ENCODE measurements around the gene DUSP8.

The DUSP8 gene

DNA sequence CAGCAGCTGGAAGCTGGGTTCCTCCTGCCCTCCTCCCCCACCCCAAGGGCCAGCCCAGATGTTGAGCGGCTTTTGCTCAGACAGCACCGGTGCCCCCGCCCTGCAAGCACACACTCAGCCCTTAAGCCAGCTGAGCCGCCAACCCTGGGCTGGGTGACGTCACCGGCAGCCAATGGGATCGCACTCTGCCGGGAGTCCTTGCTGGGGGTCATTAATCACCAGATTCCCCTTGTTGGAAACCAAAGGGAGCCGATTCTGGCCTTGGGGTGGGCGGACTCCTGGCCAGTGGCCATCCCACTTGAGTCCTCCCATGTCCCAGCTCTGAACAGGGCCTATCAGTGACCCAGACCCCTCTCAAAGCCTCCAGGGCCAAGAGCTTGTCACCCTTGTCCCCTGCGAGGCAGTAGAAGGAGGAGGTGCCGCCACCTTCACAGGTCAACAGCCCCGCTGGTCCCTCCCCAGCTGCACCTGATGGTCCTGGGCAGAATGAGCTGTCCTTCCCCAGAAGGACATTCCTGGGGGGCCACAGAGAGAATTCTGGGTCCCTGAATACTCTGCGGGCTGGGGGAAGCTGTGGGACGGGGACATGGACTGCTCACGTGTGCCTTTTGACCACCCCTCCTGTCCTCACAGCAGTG, 7.4 kb downstream of the DUSP8 start:
- peak; percentile 27 for DNase-seq

DNA sequence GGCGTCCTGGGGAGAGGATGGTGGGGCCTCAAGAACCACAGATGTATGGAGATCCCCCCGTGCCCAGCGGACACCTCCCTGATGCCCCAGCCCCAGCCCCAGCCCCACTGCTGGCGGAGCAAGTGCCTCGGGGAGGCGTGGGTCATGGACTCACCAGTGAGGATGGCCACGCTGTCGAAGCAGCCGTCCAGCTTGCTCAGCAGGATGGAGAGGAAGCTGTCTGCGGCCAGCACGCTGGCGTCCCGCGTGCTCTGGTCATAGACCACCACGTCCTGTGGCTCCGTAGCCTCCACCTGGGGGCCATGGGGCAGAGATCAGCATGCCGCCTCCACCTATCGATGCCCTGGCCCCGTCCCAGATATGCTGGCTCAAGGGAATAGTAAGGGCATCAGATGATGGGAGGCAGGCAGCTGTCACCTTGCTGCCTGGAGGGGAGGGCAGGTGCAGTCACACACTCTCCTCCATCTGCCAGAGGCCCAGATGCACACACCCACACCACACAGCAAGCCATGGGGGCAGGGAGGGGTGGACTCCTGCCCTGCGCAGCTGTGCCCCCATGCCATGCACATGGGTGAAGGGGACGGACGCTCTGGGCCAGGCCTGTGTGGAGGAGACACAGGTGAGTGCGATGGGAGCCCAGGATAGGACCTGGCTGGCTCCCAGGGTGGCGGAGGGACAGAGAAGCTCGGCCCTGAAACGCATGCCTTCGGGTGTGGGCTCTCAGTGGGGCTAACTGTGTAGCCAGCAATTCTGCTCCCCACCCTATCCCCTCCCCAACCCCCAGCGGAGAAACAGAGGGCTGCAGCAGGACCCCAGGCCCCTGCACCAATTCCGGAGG, 8.2 kb downstream of the DUSP8 start:
- no peak for DNase-seq

DNA sequence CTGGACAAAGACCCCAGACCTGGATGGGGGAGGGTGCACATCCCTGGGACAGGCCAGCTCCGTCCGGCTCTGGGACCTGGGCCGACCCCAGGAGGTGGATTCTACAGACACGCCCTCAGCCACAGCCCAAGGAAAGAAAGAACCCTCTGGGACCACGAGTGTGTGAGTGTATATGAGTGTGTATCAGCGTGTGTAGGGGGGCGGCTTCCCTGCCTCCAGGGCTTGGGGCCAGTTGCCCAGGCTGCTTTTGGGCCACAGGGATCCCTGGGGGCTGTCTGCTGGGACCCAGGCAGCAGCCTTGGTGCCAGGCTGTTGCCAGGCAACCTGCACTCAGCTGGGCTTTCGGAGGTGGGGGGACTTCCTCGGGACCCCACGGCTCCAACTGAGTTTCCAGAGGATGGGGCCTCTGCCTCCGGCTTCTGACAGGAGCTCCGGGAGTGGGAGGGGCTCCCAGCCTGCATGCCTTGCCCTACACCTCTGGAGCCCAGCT, 8.9 kb downstream of the DUSP8 start:
- DNase-seq, result no peak

DNA sequence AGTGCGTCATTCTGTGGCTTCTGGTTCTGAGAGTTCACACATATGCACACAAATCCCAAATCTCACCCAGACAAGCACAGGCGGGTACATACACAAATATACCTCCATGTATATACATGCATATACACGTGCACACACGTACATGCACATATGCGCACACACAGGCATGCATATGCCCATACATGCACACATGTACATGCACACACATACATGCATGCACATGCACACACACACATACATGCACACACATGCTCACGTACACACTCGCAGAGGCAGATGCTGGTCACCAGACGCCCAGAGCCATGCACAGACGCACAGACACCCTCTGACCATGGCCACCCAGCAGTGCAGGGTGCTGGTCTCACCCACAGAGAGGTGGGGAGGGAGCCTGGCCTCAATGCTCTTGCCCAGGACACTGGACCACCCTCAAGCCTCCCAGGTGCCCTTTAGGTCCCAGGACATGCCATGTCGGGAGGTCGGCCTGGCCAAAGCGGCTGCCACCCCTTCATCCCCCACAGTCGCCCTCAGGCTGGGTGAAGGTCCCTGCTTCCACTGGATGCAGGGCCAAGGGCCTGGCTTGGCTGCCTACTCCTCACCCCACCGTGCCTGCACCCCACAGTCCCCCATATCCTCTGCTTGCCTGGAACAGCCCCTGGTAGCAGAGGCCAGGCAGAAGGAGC, 9.5 kb downstream of the DUSP8 start:
- DNase-seq, result no peak

DNA sequence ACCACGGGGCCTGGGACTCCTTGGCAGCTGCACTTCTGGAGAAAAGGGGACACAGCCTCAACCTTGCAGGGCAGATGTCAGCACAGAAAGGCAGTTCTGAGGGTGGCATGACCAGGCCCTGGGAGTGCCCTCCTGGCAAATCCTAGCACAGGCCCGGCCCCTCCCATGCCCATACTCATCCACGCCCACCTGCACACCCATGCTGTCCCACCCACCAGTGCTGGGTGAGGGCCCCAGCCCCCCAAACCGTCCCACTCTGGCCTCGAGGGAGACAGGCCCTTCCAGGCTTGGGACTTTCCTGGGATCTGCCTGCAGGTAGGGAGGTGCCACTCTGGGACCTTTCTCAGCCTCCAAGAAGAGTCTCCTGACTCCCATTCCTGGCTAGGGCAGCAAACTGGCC, 10.1 kb downstream of the DUSP8 start:
- DNase-seq, result no peak

DNA sequence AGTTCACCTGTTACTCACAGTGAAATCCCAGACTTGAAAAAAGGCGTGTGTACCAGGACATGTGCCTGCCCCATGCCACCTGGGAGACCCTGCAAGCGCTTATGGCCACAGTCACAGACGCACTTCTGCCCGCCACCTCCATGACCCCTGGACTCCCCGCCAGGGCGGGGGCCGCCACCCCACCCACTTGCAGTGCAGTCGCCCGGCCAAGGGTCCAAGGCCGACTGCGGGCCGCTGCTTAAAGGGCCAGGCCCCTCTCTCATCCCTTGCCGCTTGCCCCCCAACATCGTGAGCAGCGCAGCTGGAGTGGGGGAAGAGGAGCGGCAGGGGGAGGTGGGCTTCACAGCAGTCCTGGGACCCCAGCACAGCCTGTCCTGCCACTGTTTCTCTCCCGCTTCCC, 10.8 kb downstream of the DUSP8 start:
- no peak for DNase-seq

DNA sequence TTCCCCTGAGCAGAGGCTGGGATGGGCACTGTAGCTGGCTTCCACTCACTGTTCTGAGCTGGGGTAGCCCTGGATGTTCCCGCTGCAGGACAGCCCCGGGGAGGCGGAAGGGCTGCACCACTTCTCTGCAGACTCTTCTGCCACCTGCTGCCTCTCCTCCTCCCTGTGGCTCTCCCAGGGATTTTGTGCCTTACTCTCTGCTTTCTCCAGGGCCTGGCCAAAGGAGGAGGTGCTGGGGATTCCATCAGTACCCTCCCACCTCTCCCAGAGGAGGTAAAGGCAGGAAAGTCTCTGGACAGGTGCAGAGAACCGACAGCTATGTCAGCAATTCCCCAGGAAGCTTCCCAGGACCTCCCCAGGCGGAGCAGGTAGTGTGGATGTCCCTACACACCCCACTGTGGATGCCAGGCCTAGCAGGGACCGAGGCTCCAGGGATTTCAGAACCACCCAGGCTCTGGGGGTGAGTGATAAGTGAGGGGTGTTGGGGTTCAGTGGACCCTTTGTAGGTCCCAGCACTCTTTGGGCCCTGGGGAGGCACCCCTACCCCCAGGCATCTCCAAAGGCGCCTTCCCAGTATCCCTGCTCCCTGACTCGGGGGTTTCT, 11.3 kb downstream of the DUSP8 start:
- no peak for DNase-seq

DNA sequence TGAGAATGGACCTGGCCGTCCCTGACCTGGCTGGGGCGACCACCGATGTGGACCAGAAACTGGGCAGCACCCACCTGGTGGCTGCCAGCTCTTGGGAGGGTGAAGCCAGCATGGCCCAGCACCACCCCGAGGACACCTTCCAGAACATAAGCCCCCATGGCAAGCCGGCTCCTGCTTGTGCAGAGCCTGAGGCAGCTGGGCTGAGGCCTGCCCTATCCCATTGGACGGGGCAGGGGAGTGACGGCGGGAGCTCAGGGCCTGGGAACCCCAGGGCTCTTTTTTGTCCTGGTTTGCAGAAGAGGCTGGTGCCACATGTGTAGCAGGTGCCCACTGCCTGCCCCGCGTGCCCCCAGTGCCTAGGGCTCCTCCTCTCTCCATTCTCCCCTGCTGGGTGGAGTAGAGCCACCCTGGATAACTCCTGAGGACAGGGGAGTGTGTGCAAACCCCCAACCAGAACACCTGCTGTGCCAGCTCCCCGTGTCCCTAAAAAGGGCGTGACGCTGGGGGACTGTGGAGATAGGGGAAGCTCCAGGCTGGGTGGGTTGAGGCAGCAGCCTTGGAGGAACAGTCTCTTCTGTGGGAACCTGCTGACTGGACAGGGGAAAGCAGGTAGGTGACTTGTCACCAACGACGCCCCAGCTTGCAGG, 11.9 kb downstream of the DUSP8 start:
- no peak for DNase-seq

DNA sequence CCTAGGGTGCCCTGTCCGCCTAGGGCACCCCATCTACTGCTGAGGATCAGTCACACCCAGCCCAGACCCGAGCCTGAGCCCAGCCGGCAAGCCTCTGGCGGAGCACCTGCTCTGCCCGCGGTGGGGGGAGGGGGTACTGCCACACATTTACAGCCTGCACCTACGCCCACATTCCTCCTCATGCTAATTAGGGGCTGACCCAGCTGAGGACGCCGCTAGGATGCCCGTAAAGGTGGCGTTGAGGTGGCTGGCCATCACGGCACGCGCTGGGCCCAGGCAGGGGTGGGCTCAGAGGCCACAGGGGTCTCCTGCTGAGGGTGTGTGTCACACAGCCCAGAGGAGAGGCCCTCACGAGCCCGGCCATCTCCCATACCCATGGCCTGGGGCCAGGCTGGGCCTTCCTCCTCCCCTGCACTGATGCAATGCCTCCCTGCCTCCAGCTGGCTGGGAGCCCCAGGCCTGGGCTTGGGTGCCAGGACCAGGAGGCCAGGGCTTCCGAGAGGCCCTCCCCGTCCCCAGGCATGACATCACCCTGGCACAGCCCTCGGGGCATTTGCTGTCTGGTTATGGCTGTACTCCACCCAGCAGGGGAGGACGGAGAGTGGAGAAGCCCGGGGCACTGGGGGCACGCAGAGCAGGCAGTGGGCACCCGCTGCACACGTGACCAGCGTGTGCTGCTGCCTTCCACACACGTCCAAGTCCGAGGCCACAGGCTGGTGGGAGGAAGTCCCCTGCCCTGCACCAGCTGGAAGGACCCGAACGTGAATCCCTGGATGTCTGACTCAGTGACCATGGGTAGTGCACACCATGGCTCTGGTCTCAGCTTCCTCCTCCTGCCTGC, 12.7 kb downstream of the DUSP8 start:
- DNase-seq, result no peak

DNA sequence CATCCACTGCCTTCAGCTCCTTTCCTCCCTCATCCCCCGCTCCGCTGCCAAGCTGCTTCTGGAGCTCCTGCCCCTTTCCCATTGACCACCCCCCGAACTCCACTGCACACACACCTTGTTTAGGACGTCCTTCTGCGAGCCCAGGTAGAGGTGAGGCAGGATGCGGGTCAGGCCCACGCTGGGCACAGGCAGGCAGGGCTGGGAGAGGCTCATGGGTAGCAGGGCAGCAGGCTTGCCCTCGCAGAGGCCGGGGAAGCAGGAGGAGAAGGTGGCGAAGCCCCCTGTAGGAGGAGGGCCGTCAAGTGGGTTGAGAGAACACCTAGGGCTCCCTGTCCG, 13.3 kb downstream of the DUSP8 start:
- no peak for DNase-seq

DNA sequence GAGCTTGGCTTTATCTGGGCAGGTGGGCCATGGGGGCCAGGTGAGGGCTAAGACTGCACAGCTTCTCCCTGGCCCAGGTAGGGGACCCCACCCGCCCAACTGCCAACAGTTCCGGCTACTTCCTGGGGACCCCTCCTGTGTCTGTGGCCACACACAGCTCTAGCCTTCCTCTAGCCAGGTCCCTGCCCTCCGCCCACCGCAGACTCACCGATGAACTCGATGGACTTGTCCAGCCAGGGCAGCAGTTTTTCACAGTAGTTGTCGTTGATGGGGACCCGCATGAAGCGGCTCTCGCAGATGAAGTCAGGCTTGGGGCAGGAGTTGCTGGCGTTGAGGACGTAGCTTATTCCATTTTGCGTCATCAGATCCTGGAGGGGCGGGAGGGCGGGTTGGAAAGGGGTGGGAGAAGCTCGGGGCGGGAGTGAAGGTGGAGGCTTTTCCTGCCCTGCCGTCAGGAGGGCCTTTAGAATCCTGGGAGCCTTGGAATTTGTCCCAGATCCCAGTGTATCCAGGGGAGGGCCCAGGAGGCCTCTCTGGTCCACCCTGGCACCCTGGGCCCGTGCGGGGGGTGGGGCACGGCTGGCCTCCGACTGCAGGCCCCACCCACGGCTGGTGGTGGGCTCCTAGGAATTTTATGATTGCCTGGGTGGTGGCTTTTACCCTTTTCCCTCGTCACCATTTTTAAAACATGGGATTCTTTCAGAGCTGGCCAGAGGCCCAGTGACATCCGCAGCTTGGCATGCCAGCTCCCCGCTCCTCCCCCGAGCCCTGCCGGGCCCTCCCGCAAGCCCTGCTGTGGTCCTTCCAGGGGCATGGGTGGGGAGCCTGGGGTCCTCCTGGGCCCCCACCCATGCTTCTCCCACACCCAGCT, 13.9 kb downstream of the DUSP8 start:
- no peak for DNase-seq

DNA sequence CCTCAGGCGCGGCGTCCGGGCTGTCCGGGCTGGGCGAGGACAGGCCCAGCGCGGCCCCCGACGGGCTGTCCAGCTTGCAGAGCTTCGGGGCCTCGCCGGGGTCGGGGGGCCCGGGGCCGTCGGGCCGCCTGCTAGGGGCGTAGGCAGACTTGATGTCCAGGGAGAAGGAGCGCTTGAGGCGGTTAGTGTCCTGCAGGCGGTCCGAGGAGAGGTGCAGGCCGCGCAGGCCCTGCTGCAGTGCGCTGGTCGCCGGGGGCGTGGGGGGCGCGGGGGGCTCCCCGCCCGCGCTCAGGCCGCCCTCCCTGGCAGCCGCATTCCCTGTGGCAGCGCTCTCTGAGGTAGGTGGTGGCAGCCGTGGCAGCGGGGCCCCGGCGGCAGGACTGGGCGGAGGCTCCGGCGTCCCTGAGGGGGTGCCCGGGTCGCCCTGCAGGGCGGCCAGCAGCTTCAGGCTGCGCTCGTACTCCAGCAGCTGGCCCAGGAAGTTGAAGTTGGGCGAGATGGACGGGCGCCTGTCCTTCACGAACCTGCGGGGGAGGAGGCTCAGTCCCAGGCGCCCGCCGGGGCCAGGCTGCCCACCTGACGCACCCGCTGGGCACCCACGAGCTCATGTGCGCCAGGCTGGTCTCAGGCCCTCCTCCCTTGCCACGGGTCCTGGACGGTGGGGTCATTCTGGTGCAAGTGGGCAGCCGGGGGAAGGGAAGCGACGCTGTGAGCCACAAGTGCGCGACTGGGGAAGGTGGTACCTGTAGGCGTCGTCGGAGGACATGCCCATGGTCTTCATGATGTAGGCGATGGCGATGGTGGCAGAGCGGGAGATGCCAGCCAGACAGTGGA, 14.8 kb downstream of the DUSP8 start:
- no peak for DNase-seq

DNA sequence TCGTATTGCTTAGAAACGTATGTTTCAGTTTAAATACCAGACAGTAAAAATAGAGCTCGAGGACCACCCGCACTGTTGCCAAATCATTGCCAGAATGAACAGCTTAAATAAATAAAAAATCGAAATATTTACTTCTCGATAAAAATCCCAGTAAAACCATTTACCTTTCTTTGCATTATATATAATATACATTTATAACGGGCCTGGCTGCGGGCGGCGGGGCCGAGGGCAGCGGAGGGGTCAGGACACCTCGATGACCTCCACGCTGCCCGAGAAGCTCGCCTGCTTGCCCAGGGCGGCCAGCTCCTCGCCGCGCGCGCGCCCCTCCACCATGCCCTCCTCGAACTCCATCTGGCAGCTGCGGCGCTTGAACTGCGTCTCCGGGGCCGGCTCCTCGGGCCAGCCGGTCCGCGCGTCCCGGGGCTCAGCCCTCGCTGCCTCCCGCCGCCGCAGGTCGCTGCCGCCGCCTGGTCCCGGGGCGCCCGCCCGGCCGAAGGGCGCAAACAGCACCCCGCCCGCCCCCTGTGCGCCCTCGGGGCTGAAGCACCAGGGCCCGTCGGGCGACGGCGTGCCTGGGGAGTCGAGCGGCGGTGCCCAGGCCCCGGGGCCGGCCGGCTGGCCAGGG, 15.7 kb downstream of the DUSP8 start:
- DNase-seq, result no peak

DNA sequence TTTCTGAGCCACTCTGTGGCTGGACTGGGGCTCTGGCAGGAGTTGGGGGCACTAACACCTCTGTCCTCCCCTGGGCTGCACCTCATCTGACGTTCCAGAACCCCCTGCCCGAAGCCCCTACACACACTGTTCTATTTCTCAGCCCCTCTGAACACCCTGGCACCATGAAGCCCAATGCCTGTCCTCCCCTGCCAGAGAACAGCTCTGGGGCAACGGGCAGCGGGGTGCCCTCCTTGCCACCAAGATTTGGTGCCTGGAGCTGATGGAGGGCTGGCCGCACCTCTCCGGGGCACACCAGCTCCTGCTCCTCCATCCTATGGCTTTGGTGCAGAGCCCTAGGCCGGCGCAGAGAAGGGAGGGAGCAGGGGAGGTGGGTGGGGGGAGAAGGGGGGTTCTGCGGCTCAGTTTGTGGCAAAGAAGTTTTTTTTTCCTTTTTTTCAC, 16.3 kb downstream of the DUSP8 start:
- no peak for DNase-seq

DNA sequence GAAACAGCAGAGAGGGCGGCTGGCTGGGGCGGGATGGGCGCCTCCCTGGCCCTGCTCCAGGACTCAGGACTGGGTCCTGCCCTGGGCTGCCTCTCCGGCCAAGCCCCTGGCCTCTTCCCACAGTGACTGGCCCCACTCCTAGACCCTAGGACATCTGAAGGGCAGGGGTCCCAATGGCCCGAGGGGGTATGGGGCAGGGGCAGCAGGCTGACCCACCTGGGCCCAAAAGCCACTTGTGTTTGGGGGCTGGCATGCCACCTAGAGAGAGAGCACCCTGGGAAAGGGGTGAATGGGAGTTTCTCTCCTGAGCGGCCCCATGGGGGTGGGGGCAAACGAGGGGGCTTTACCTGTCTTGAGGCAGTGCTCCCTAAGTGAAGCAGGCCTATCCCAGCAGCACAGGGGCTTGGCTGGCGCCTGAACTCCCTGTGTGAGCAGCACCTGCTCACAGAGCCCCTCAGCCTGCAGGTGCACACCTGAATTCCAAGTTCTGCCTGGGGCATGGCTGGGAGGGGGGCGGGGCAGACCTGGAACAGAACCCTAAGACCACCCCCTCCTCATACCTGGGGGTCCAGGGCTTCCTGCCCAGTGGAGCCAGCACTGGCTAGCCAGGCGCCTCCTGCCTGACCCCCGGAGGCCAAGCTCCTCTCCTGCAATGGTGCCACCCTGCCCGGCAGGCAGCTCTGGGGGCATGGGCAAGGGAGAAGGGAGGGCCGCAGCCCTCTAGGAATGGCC, 16.9 kb downstream of the DUSP8 start:
- no peak for DNase-seq

DNA sequence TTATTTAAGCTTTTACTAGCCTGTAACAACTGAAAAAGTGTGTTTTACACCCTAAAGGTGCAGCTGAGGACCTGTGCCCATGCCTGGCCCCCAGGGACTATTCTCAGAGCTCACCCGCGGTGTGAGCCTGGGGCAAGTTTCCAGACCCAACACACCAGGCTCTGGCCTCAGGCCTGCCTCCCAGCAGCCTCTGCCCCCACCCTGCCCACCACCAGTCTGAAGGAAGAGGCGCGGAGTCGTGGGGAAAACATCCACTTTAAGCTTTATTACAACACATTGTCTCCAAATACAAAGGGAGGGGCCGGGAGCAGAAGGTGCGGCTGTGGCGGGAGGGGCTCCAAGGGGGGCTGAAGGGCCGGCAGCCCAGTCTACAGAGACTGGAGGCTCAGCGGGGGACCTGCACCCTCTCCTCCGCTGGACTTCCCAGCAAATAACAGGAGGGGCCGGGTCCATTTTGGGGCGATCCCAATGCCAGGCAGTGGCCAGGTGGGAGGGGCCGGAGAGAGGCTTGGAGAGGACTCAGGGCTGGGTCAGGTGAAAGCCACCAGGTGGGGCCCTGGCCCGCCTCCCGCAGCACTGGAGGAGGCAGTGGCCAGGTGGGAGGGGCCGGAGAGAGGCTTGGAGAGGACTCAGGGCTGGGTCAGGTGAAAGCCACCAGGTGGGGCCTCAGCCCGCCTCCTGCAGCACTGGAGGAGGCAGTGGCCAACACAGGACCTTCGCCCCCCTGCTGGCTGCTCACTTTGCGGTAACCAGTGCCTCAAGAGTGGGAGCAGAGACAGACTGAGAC, 18.1 kb downstream of the DUSP8 start:
- DNase-seq, result no peak

DNA sequence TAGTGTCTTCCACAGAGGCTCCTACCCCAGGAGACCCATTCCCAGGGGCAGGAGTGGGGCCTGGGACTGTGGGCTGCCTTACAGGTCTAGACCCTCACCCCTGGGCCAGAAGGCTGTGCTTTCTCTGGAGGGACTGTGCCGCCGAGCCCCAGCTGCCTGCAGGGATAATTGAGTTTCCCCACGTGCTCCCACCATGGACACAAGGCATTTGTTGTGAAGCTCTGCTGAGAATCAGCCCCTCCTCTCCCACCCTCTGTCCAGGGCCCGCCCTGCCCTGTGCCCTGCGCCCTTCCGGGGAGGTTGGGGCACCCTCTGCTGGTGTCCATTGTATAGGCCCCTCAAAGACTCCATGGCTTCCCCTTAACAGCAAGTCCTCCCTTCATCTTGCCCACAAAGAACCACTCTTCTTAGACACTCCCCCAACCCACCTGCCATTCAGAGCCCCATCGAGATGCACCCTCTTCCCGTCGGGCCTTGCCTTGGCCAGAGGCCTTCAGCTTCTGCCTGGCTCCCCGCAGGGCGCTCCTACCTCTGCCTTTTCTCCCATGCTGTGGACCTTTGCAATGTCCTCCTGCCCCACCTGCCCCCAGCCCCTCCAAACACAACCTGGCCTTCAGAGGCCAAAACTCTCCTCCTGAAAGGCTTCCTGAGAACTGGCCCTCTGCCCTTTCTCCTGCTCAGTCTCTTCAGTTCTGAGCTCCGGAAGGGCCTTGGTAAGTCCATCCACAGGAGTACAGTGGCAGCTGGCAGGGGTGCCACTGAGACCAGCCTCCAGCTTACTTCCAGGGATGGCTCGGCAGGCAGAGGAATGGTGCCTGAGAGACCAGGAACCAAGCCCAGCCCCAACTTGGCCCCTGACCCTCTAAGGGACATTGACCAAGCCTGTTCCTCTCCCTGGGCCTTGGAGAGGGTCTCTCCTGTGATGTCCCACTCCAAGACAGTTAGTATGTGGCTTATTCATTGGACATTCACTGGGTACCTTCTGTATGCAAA, 22.4 kb downstream of the DUSP8 start:
- no peak for DNase-seq

Measured in NCI-H2227 treated with DMSO at 0.1 percent for 48 hours (cell line).